GOT3 (cell line): ENCODE results near the gene PTTG1IP.

Experiments used
- DNase-seq: peaks from one replicate; lab custom pipeline; 2025; ENCODE audit warnings: mixed read lengths; lab: John Stamatoyannopoulos, UW

Gene PTTG1IP

DNA sequence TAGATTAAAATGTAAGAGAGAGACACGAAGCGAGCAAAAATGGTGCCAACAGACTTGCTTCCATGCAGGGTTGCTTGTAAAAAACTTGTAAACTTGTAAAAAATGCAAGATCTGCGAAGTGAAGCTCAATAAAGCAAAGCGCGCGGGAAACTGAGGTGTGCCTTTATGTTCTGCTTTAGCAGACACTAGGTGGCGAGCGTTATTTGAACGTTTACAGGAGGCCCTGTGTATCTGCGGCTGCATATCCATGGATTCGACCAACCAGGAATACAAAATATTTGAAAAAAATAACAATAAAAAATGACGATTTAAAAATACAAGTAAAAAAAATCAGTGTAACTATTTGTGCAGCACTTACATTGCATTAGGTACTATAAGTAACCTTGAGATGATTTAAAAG is 73.4 kb downstream of the PTTG1IP start:
- no peak for DNase-seq

- DNase-seq, result no peak
These were observed 73.8 kb downstream of the PTTG1IP start for GRCh38 chr21:44799646-44800045.
